Body of pancreas (tissue), 4 donors: ENCODE measurements around the gene PRR30. TPM values are rescaled to one million over a fixed set of nuclear protein-coding genes. Genes with fewer than 3 reads are reported as not detected.

Source experiments
- ATAC-seq: fragments of 150-250 bp; one replicate; pipeline ENCODE4 v1.9.1; 2016
- DNase-seq, 4 donors: peaks; one replicate each; pipeline ENCODE4 v3.0.0-alpha.2; 2019
- H3K27ac ChIP-seq, 4 donors: fragments of 200-600 bp; sonication (generic); 1 replicate in 3 of 4; 2 replicates in 1 of 4; pipeline versions ENCODE4 v1.5.1 to v1.6.1; 2016 to 2019; ENCODE audit warnings: mild to moderate bottlenecking in 1 of 4, mixed read lengths in 1 of 4, moderate library complexity in 1 of 4
- H3K27me3 ChIP-seq, 2 donors: fragments of 200-600 bp; sonication (generic); one replicate each; pipeline ENCODE4 v1.6.0; 2016; ENCODE audit warnings: mild to moderate bottlenecking in 1 of 2
- H3K36me3 ChIP-seq, 2 donors: fragments of 200-600 bp; sonication (generic); replicated peaks in 1 of 2; 2 replicates each; pipeline ENCODE4 v1.5.1; 2016; ENCODE audit warnings: low read depth in 2 of 2; ENCODE audit not compliant: insufficient read depth in 1 of 2
- H3K4me1 ChIP-seq: fragments of 200-600 bp; sonication (generic); one replicate; pipeline ENCODE4 v1.6.0; 2016
- H3K4me3 ChIP-seq, 2 donors: fragments of 200-600 bp; sonication (generic); 1 replicate in 1 of 2; 2 replicates in 1 of 2; pipeline ENCODE4 v1.5.1; 2016 to 2019
- H3K9me3 ChIP-seq, 3 donors: fragments of 200-600 bp; sonication (generic); 1 replicate in 2 of 3; 2 replicates in 1 of 3; pipeline ENCODE4 v1.5.1; 2016
- POLR2A ChIP-seq, 3 donors: fragments of 450-650 bp; IDR thresholded peaks; one replicate each; pipeline ENCODE4 v1.6.1; 2016; ENCODE audit warnings: antibody characterized with exemption in 3 of 3, mild to moderate bottlenecking in 2 of 3
- WGBS, 2 donors: methylation state at CpG; one replicate each; pipeline ENCODE4 v1.1.5; 2017; 5-methylcytosine and 5-hydroxymethylcytosine counted together
- intact Hi-C: fragments of 100-400 bp; cut with DNase I; formaldehyde crosslinking; loops from one replicate; pipeline ENCODE4 v1.15.1; 2023
- total RNA-seq, 2 donors: library from RNA; depleted of rRNA; stranded (reverse); fragments of >200 nt; gene quantifications; one replicate each; pipeline ENCODE4 v1.1.0, GENCODE V29; 2016
- TF ChIP-seq, protein P1 (sequence below), 7 experiments: fragments of 450-650 bp in 4 of 7; fragments of 200-600 bp in 3 of 7; sonication (generic) in 3 of 7; IDR thresholded peaks; one replicate each; pipeline ENCODE4 v1.5.1; 2016 to 2019; ENCODE audit warnings: antibody characterized with exemption in 7 of 7

Gene PRR30
- total RNA-seq, 2 donors from 2014 or later, result not detected

- intact Hi-C loops, result no loop called here
- Histone ChIP-seq H3K27me3 (no peaks in the 10 kb centered on the region), H3K36me3 (no peaks in the 10 kb centered on the region), H3K27ac (no peak overlapping the region), H3K9me3 (no peaks in the 10 kb centered on the region), H3K4me3 (no peak overlapping the region), H3K4me1 (no peaks in the 10 kb centered on the region)
- DNase-seq, result no peak
- ATAC-seq, result no peak
- no peak for TF ChIP-seq POLR2A (IDR thresholded peaks at IDR 0.05)
- TF ChIP-seq, protein P1, sequence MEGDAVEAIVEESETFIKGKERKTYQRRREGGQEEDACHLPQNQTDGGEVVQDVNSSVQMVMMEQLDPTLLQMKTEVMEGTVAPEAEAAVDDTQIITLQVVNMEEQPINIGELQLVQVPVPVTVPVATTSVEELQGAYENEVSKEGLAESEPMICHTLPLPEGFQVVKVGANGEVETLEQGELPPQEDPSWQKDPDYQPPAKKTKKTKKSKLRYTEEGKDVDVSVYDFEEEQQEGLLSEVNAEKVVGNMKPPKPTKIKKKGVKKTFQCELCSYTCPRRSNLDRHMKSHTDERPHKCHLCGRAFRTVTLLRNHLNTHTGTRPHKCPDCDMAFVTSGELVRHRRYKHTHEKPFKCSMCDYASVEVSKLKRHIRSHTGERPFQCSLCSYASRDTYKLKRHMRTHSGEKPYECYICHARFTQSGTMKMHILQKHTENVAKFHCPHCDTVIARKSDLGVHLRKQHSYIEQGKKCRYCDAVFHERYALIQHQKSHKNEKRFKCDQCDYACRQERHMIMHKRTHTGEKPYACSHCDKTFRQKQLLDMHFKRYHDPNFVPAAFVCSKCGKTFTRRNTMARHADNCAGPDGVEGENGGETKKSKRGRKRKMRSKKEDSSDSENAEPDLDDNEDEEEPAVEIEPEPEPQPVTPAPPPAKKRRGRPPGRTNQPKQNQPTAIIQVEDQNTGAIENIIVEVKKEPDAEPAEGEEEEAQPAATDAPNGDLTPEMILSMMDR (IDR thresholded peaks at IDR 0.05), result no peak
- WGBS, 2 donors, result 46% methylated on average over 5 to 6 of the region's 6 CpGs
Measured at GRCh38 chr2:27158468-27158867, 19.3 kb upstream of the PRR30 start.

DNA sequence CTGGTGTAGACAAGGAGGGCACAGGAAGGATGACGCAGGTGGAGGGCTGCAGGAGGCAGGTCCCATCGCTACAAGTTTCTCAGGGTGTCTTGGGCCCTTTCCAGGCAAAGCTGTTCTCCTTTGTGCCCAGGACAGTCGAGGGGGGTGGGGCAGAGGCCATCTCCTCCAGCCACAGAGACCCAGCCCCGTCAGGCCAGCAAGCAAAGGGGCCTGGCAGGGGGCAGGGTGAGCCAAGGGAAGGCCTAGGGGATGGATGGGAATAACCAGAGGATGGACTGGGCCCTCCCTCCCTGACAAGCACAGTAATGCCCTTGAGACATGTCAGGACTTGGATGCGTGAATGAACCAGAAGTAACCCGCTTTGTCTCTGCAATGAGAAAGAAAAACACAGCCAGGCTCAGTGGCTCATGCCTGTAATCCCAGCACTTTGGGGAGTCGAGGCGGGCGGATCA is 15.9 kb upstream of the PRR30 start:
- ATAC-seq (no peak), DNase-seq (no peak)
- no peaks in the 10 kb centered on the region for H3K4me1 ChIP-seq
- no peaks in the 10 kb centered on the region for H3K27me3 ChIP-seq
- H3K36me3 ChIP-seq, result no peaks in the 10 kb centered on the region
- H3K27ac ChIP-seq, result no peak overlapping the region
- no peak overlapping the region for H3K4me3 ChIP-seq
- H3K9me3 ChIP-seq, result no peaks in the 10 kb centered on the region
- TF ChIP-seq POLR2A (IDR thresholded peaks at IDR 0.05), result no peak
- TF ChIP-seq, protein P1 (IDR thresholded peaks at IDR 0.05), result no peak
- WGBS, 2 donors, result 74 to 75% methylated on average over 7 to 9 of the region's 9 CpGs
- intact Hi-C loops, result no loop called here

DNA sequence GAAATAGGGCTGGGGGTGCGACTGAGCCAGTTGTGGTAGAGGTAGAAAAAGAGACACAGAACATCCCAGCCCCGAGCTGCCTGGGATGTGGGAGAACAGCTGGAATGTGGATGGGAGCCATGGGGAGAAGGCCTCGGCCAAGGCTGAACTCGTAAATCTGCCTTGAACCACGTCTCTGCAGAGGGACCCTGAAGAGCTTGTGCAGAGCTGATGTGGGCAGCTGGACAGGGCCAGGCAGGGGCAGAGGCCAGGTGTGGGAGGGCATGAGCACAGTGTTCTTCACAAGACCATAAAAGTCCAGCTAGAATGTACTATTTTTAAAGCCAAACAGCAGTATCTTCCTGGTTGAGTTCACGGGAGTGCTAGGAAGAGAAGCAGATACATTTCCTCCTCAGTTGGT is 15.3 kb upstream of the PRR30 start:
- H3K4me3 ChIP-seq, result no peak overlapping the region
- 64 to 78% methylated on average over 6 of the region's 6 CpGs for WGBS, 2 donors
- no peaks in the 10 kb centered on the region for H3K36me3 ChIP-seq
- DNase-seq (no peak), ATAC-seq (no peak)
- no peaks in the 10 kb centered on the region for H3K27me3 ChIP-seq
- H3K9me3 ChIP-seq, result no peaks in the 10 kb centered on the region
- no peak for TF ChIP-seq POLR2A (IDR thresholded peaks at IDR 0.05)
- TF ChIP-seq, protein P1 (IDR thresholded peaks at IDR 0.05), result no peak
- H3K27ac ChIP-seq, result no peak overlapping the region
- intact Hi-C loops, result no loop called here
- H3K4me1 ChIP-seq, result no peaks in the 10 kb centered on the region

- 39 to 84% methylated on average over 2 of the region's 2 CpGs for WGBS, 2 donors
- no peaks in the 10 kb centered on the region for H3K9me3 ChIP-seq
- H3K27me3 ChIP-seq, result no peaks in the 10 kb centered on the region
- H3K4me1 ChIP-seq, result no peaks in the 10 kb centered on the region
- H3K36me3 ChIP-seq, result no peaks in the 10 kb centered on the region
- intact Hi-C loops, result no loop called here
- H3K27ac ChIP-seq, result no peak overlapping the region
- DNase-seq (no peak), ATAC-seq (no peak)
- TF ChIP-seq, protein P1 (IDR thresholded peaks at IDR 0.05), result no peak
- TF ChIP-seq POLR2A (IDR thresholded peaks at IDR 0.05), result no peak
- no peak overlapping the region for H3K4me3 ChIP-seq
Measured at GRCh38 chr2:27152796-27153464, 13.7 kb upstream of the PRR30 start.
